IPS-20b (cell line): ENCODE measurements around the gene DOK5.

Source experiments
- H3K27ac ChIP-seq: one replicate; pipeline ENCODE4 v1.5.1; 2013; ENCODE audit warnings: low read length
- H3K27me3 ChIP-seq: 2 replicates; pipeline ENCODE4 v1.6.1; 2013; ENCODE audit warnings: mild to moderate bottlenecking, low read length, inconsistent platforms; ENCODE audit not compliant: insufficient read depth
- H3K36me3 ChIP-seq: 2 replicates; pipeline ENCODE4 v1.6.1; 2013; ENCODE audit warnings: low read depth, mild to moderate bottlenecking, inconsistent platforms, low read length, moderate library complexity; ENCODE audit not compliant: insufficient read depth
- H3K4me1 ChIP-seq: 2 replicates; pipeline ENCODE4 v1.6.1; 2013; ENCODE audit warnings: mild to moderate bottlenecking, control low read depth, inconsistent platforms, low read length, moderate library complexity; ENCODE audit not compliant: insufficient read depth
- H3K4me3 ChIP-seq: 2 replicates; pipeline ENCODE4 v1.5.1; 2013; ENCODE audit warnings: mild to moderate bottlenecking, low read length, inconsistent platforms
- H3K9ac ChIP-seq: 2 replicates; pipeline ENCODE4 v1.6.1; 2013; ENCODE audit warnings: low read depth, mild to moderate bottlenecking, inconsistent platforms, low read length, moderate library complexity
- H3K9me3 ChIP-seq: 2 replicates; pipeline ENCODE4 v1.6.1; 2013; ENCODE audit warnings: mild to moderate bottlenecking, low read depth, low read length, inconsistent platforms; ENCODE audit not compliant: insufficient read depth

DOK5 gene

GRCh38 chr20:54517241-54517975 lies 42.0 kb downstream of the DOK5 start:
- Histone ChIP-seq H3K4me3 (no peak overlapping the region), H3K27me3 (no peaks in the 10 kb centered on the region), H3K9me3 (peaks cover 3% of the 10 kb centered on the region; the same call in 1 of the 2 replicates), H3K27ac (no peak overlapping the region), H3K9ac (no peak overlapping the region), H3K4me1 (peaks cover 16% of the 10 kb centered on the region; the same call in 1 of the 2 replicates), H3K36me3 (no peaks in the 10 kb centered on the region)

GRCh38 chr20:54524849-54525248 lies 49.5 kb downstream of the DOK5 start:
- no peaks in the 10 kb centered on the region for H3K27me3 ChIP-seq
- H3K36me3 ChIP-seq, result no peaks in the 10 kb centered on the region
- H3K4me3 ChIP-seq, result no peak overlapping the region
- no peak overlapping the region for H3K9ac ChIP-seq
- no peaks in the 10 kb centered on the region for H3K9me3 ChIP-seq
- H3K27ac ChIP-seq, result no peak overlapping the region
- H3K4me1 ChIP-seq, result peaks cover 31% of the 10 kb centered on the region; the same call in 1 of the 2 replicates

- H3K27me3 ChIP-seq, result no peaks in the 10 kb centered on the region
- peaks cover 31% of the 10 kb centered on the region; the same call in 1 of the 2 replicates for H3K4me1 ChIP-seq
- no peaks in the 10 kb centered on the region for H3K9me3 ChIP-seq
- peak overlapping the region; percentile 34; the same call in 1 of the 2 replicates for H3K4me3 ChIP-seq
- H3K9ac ChIP-seq, result peak overlapping the region; percentile 55; the same call in 1 of the 2 replicates
- no peaks in the 10 kb centered on the region for H3K36me3 ChIP-seq
- H3K27ac ChIP-seq, result peak overlapping the region; percentile 28
Observed at GRCh38 chr20:54525916-54526590, 50.7 kb downstream of the DOK5 start.

GRCh38 chr20:54526801-54527200 lies 51.4 kb downstream of the DOK5 start:
- Histone ChIP-seq H3K4me3 (no peak overlapping the region; the same call in 1 of the 2 replicates), H3K27ac (no peak overlapping the region), H3K27me3 (no peaks in the 10 kb centered on the region)

GRCh38 chr20:54532573-54532972 lies 57.2 kb downstream of the DOK5 start:
- Histone ChIP-seq H3K27me3 (no peaks in the 10 kb centered on the region), H3K36me3 (no peaks in the 10 kb centered on the region), H3K9ac (no peak overlapping the region), H3K4me1 (no peaks in the 10 kb centered on the region), H3K27ac (no peak overlapping the region), H3K4me3 (no peak overlapping the region), H3K9me3 (no peaks in the 10 kb centered on the region)

More at GRCh38 chr20:54526801-54527200, 51.4 kb downstream of the DOK5 start:
- no peak overlapping the region; the same call in 1 of the 2 replicates for H3K9ac ChIP-seq
- H3K36me3 ChIP-seq, result no peaks in the 10 kb centered on the region
- H3K4me1 ChIP-seq, result peaks cover 31% of the 10 kb centered on the region; the same call in 1 of the 2 replicates
- H3K9me3 ChIP-seq, result no peaks in the 10 kb centered on the region

GRCh38 chr20:54534101-54534500 lies 58.7 kb downstream of the DOK5 start:
- Histone ChIP-seq H3K9ac (no peak overlapping the region), H3K27ac (no peak overlapping the region)

GRCh38 chr20:54535033-54535432 lies 59.6 kb downstream of the DOK5 start:
- peaks cover 5% of the 10 kb centered on the region; the same call in 1 of the 2 replicates for H3K9me3 ChIP-seq
- no peaks in the 10 kb centered on the region for H3K4me1 ChIP-seq
- H3K27ac ChIP-seq, result no peak overlapping the region
- H3K27me3 ChIP-seq, result no peaks in the 10 kb centered on the region
- no peak overlapping the region for H3K9ac ChIP-seq
- H3K36me3 ChIP-seq, result no peaks in the 10 kb centered on the region
- H3K4me3 ChIP-seq, result no peak overlapping the region

More at GRCh38 chr20:54534101-54534500, 58.7 kb downstream of the DOK5 start:
- Histone ChIP-seq H3K27me3 (no peaks in the 10 kb centered on the region), H3K4me3 (no peak overlapping the region), H3K36me3 (no peaks in the 10 kb centered on the region), H3K4me1 (no peaks in the 10 kb centered on the region), H3K9me3 (peaks cover 5% of the 10 kb centered on the region; the same call in 1 of the 2 replicates)

- no peak overlapping the region for H3K4me3 ChIP-seq
- peaks cover 5% of the 10 kb centered on the region; the same call in 1 of the 2 replicates for H3K9me3 ChIP-seq
- H3K4me1 ChIP-seq, result no peaks in the 10 kb centered on the region
Observed at GRCh38 chr20:54535746-54536145, 60.4 kb downstream of the DOK5 start.

GRCh38 chr20:54539521-54540046 lies 64.2 kb downstream of the DOK5 start:
- no peaks in the 10 kb centered on the region for H3K27me3 ChIP-seq
- H3K4me3 ChIP-seq, result no peak overlapping the region
- no peak overlapping the region for H3K9ac ChIP-seq
- peaks cover 9% of the 10 kb centered on the region; the same call in 1 of the 2 replicates for H3K9me3 ChIP-seq
- H3K4me1 ChIP-seq, result no peaks in the 10 kb centered on the region
- H3K27ac ChIP-seq, result no peak overlapping the region
- H3K36me3 ChIP-seq, result no peaks in the 10 kb centered on the region

More at GRCh38 chr20:54535746-54536145, 60.4 kb downstream of the DOK5 start:
- Histone ChIP-seq H3K27ac (no peak overlapping the region), H3K27me3 (no peaks in the 10 kb centered on the region), H3K36me3 (no peaks in the 10 kb centered on the region), H3K9ac (no peak overlapping the region)

- Histone ChIP-seq H3K36me3 (no peaks in the 10 kb centered on the region), H3K9me3 (peaks cover 7% of the 10 kb centered on the region; the same call in 1 of the 2 replicates), H3K4me3 (no peak overlapping the region)
Observed at GRCh38 chr20:54543369-54543768, 68.0 kb downstream of the DOK5 start.

GRCh38 chr20:54545676-54546358 lies 70.4 kb downstream of the DOK5 start:
- Histone ChIP-seq H3K27me3 (no peaks in the 10 kb centered on the region), H3K36me3 (no peaks in the 10 kb centered on the region), H3K4me1 (peaks cover 10% of the 10 kb centered on the region; the same call in 1 of the 2 replicates), H3K4me3 (no peak overlapping the region), H3K9me3 (peaks cover 7% of the 10 kb centered on the region; the same call in 1 of the 2 replicates), H3K9ac (no peak overlapping the region), H3K27ac (no peak overlapping the region)

More at GRCh38 chr20:54543369-54543768, 68.0 kb downstream of the DOK5 start:
- Histone ChIP-seq H3K9ac (no peak overlapping the region), H3K27ac (no peak overlapping the region), H3K27me3 (no peaks in the 10 kb centered on the region), H3K4me1 (peaks cover 10% of the 10 kb centered on the region; the same call in 1 of the 2 replicates)
